ENCODE results near the gene CDH8. TPM values are rescaled to one million over a fixed set of nuclear protein-coding genes. Genes with fewer than 3 reads are reported as not detected.

The CDH8 gene
- total RNA-seq, 4 donors from 2014 or later: not detected

GRCh38 chr16:61770301-61770700, 265.9 kb downstream of the CDH8 start:
- no peak for TF ChIP-seq CTCF (IDR thresholded peaks at IDR 0.05)
- TF ChIP-seq POLR2A (IDR thresholded peaks at IDR 0.05): no peak
- 85 to 96% methylated on average over 1 of the region's 1 CpG for whole genome bisulfite sequencing, 2 donors

GRCh38 chr16:61763991-61764390, 272.2 kb downstream of the CDH8 start:
- Histone ChIP-seq H3K4me1 (no peaks in the 10 kb centered on the region), H3K9me3 (no peaks in the 10 kb centered on the region)

More at GRCh38 chr16:61770301-61770700, 265.9 kb downstream of the CDH8 start:
- intact Hi-C loops (cut with DNase I): no loop called here
- no peaks in the 10 kb centered on the region for H3K36me3 ChIP-seq
- no peaks in the 10 kb centered on the region for H3K9me3 ChIP-seq
- H3K27ac ChIP-seq: no peak overlapping the region
- no peak overlapping the region for H3K4me3 ChIP-seq (replicated peaks in 1 of 3)
- H3K4me1 ChIP-seq: no peaks in the 10 kb centered on the region
- H3K27me3 ChIP-seq: no peaks in the 10 kb centered on the region
- DNase-seq: no peak

GRCh38 chr16:61763013-61763412, 273.2 kb downstream of the CDH8 start:
- no peak for TF ChIP-seq POLR2A (IDR thresholded peaks at IDR 0.05)
- TF ChIP-seq CTCF (IDR thresholded peaks at IDR 0.05): no peak
- DNase-seq: no peak
- intact Hi-C loops (cut with DNase I): no loop called here
- Histone ChIP-seq H3K9me3 (no peaks in the 10 kb centered on the region), H3K4me1 (no peaks in the 10 kb centered on the region), H3K36me3 (no peaks in the 10 kb centered on the region), H3K27ac (no peak overlapping the region), H3K27me3 (no peaks in the 10 kb centered on the region), H3K4me3 (replicated peaks in 1 of 3) (no peak overlapping the region)
- WGBS, 2 donors: 73 to 84% methylated on average over 3 of the region's 3 CpGs

More at GRCh38 chr16:61763991-61764390, 272.2 kb downstream of the CDH8 start:
- no peak overlapping the region for H3K27ac ChIP-seq
- DNase-seq: no peak
- no peak overlapping the region for H3K4me3 ChIP-seq (replicated peaks in 1 of 3)
- 83% methylated on average over 2 of the region's 2 CpGs for WGBS, 2 donors
- intact Hi-C loops (cut with DNase I): no loop called here
- no peaks in the 10 kb centered on the region for H3K27me3 ChIP-seq
- TF ChIP-seq POLR2A (IDR thresholded peaks at IDR 0.05) (no peak), CTCF (IDR thresholded peaks at IDR 0.05) (no peak)
- no peaks in the 10 kb centered on the region for H3K36me3 ChIP-seq

GRCh38 chr16:61730997-61731396, 305.2 kb downstream of the CDH8 start:
- intact Hi-C loops (cut with DNase I): no loop called here
- Histone ChIP-seq H3K27ac (no peak overlapping the region), H3K9me3 (no peaks in the 10 kb centered on the region), H3K4me1 (no peaks in the 10 kb centered on the region), H3K27me3 (no peaks in the 10 kb centered on the region), H3K36me3 (no peaks in the 10 kb centered on the region), H3K4me3 (replicated peaks in 1 of 3) (no peak overlapping the region)
- TF ChIP-seq CTCF (IDR thresholded peaks at IDR 0.05): no peak
- TF ChIP-seq POLR2A (IDR thresholded peaks at IDR 0.05): no peak
- WGBS, 2 donors: 69 to 70% methylated on average over 1 of the region's 1 CpG
- no peak for DNase-seq

GRCh38 chr16:61726701-61727100, 309.5 kb downstream of the CDH8 start:
- TF ChIP-seq CTCF (IDR thresholded peaks at IDR 0.05): no peak
- TF ChIP-seq POLR2A (IDR thresholded peaks at IDR 0.05): no peak
- 72 to 79% methylated on average over 3 of the region's 3 CpGs for WGBS, 2 donors
- H3K9me3 ChIP-seq: no peaks in the 10 kb centered on the region
- H3K4me3 ChIP-seq (replicated peaks in 1 of 3): no peak overlapping the region
- H3K36me3 ChIP-seq: no peaks in the 10 kb centered on the region
- no peak overlapping the region for H3K27ac ChIP-seq
- no peaks in the 10 kb centered on the region for H3K27me3 ChIP-seq
- intact Hi-C loops (cut with DNase I): no loop called here
- H3K4me1 ChIP-seq: no peaks in the 10 kb centered on the region
- DNase-seq: no peak

All from thyroid gland (tissue), 4 donors.